Neural cell (in vitro differentiated cells): Measurements from ENCODE around the gene COG7. TPM values are rescaled to one million over a fixed set of nuclear protein-coding genes. Genes with fewer than 3 reads are reported as not detected.

Experiments used
- H2AFZ ChIP-seq: fragments of 200-600, 300-800 bp; sonication (generic), shearing (Covaris generic); 2 replicates; pipeline ENCODE4 v1.6.0; 2014; ENCODE audit warnings: low read depth, mild to moderate bottlenecking, antibody characterized with exemption, low read length, moderate library complexity
- H3F3A ChIP-seq: fragments of 200-600 bp; shearing (Covaris generic); 2 replicates; pipeline ENCODE4 v1.6.1; 2016; ENCODE audit warnings: mild to moderate bottlenecking, moderate library complexity, mixed read lengths, antibody characterized with exemption, low read length; ENCODE audit not compliant: insufficient read depth, poor library complexity, severe bottlenecking
- H3K27ac ChIP-seq: fragments of 200-600, 300-800 bp; sonication (generic), shearing (Covaris generic); 2 replicates; pipeline ENCODE4 v1.5.1; 2014; ENCODE audit warnings: mild to moderate bottlenecking, low read length, moderate library complexity
- H3K27me3 ChIP-seq: fragments of 300-800, 200-600 bp; sonication (generic), shearing (Covaris generic); 2 replicates; pipeline ENCODE4 v1.6.0; 2014; ENCODE audit warnings: mild to moderate bottlenecking, low read depth, low read length, moderate library complexity; ENCODE audit not compliant: insufficient read depth
- H3K36me3 ChIP-seq: fragments of 300-800, 200-600 bp; sonication (generic), shearing (Covaris generic); 2 replicates; pipeline ENCODE4 v1.5.1; 2014; ENCODE audit warnings: mild to moderate bottlenecking, antibody characterized with exemption, low read length, moderate library complexity; ENCODE audit not compliant: insufficient read depth
- H3K4me2 ChIP-seq: fragments of 300-800, 200-600 bp; sonication (generic), shearing (Covaris generic); 2 replicates; pipeline ENCODE4 v1.6.0; 2014; ENCODE audit warnings: mild to moderate bottlenecking, low read length
- H3K4me3 ChIP-seq: fragments of 300-800, 200-600 bp; sonication (generic), shearing (Covaris generic); 2 replicates; pipeline ENCODE4 v1.5.1; 2014; ENCODE audit warnings: mild to moderate bottlenecking, low read length, moderate library complexity
- H3K79me2 ChIP-seq: fragments of 200-600 bp; shearing (Covaris generic); replicated peaks from 2 replicates; pipeline ENCODE4 v1.6.0; 2014; ENCODE audit warnings: mild to moderate bottlenecking, low read length, moderate library complexity; ENCODE audit not compliant: insufficient read depth
- H3K9ac ChIP-seq: fragments of 300-800, 200-600 bp; sonication (generic), shearing (Covaris generic); 2 replicates; pipeline ENCODE4 v1.6.1; 2016; ENCODE audit warnings: mild to moderate bottlenecking, low read length, mixed read lengths
- H3K9me2 ChIP-seq: fragments of 200-600 bp; shearing (Covaris generic); 2 replicates; pipeline ENCODE4 v1.6.1; 2016; ENCODE audit warnings: mild to moderate bottlenecking, low read length, mixed read lengths; ENCODE audit not compliant: insufficient read depth
- H3K9me3 ChIP-seq: fragments of 200-600, 300-800 bp; sonication (generic), shearing (Covaris generic); 2 replicates; pipeline ENCODE4 v1.6.1; 2016; ENCODE audit warnings: mild to moderate bottlenecking, mixed run types, low read length, moderate library complexity, mixed read lengths
- H4K20me1 ChIP-seq: fragments of 200-600 bp; shearing (Covaris generic); 2 replicates; pipeline ENCODE4 v1.6.1; 2016; ENCODE audit warnings: mild to moderate bottlenecking, mixed run types; ENCODE audit not compliant: insufficient read depth
- CTCF ChIP-seq: fragments of 450-650 bp; IDR thresholded peaks from 2 replicates; pipeline ENCODE4 v1.5.1; 2014; ENCODE audit warnings: antibody characterized with exemption, mild to moderate bottlenecking, moderate library complexity; ENCODE audit not compliant: poor library complexity, severe bottlenecking
- EP300 ChIP-seq: fragments of 450-650 bp; conservative IDR thresholded peaks from 2 replicates; pipeline ENCODE4 v1.6.1; 2014; ENCODE audit warnings: antibody characterized with exemption, mild to moderate bottlenecking, moderate library complexity; ENCODE audit not compliant: poor library complexity, severe bottlenecking
- EZH2 ChIP-seq: fragments of 200-600, 300-800 bp; shearing (Covaris generic), sonication (generic); IDR thresholded peaks from 2 replicates; pipeline ENCODE4 v1.6.1; 2014; ENCODE audit warnings: antibody characterized with exemption, low read length, borderline replicate concordance, mild to moderate bottlenecking; ENCODE audit not compliant: insufficient read depth, poor library complexity, severe bottlenecking
- MXI1 ChIP-seq: fragments of 450-650 bp; conservative IDR thresholded peaks from 2 replicates; pipeline ENCODE4 v1.6.1; 2014; ENCODE audit warnings: antibody characterized with exemption, mild to moderate bottlenecking; ENCODE audit not compliant: poor library complexity, severe bottlenecking
- POLR2AphosphoS5 ChIP-seq: IDR thresholded peaks from 2 replicates; pipeline ENCODE4 v1.6.1; 2012
- RAD21 ChIP-seq: fragments of 450-650 bp; conservative IDR thresholded peaks from 2 replicates; pipeline ENCODE4 v1.6.1; 2014; ENCODE audit warnings: antibody characterized with exemption, mild to moderate bottlenecking, moderate library complexity
- REST ChIP-seq: IDR thresholded peaks from 2 replicates; pipeline ENCODE4 v1.6.1; 2012; ENCODE audit warnings: borderline replicate concordance
- SMC3 ChIP-seq: fragments of 450-650 bp; conservative IDR thresholded peaks from 2 replicates; pipeline ENCODE4 v1.6.1; 2014; ENCODE audit warnings: antibody characterized with exemption, mild to moderate bottlenecking, moderate library complexity; ENCODE audit not compliant: poor library complexity
- TAF1 ChIP-seq: IDR thresholded peaks from 2 replicates; pipeline ENCODE4 v1.6.1; 2012; ENCODE audit warnings: low read depth
- polyA plus RNA-seq: library from polyadenylated mRNA; depleted of rRNA; stranded (reverse); fragments of >200 nt; gene quantifications from 2 replicates; pipeline ENCODE4 v1.2.3, GENCODE V29; 2014

The COG7 gene
- polyA plus RNA-seq, 1 donor from 2014 or later: 16.2 TPM

GRCh38 chr16:23486480-23486879 lies 33.5 kb upstream of the COG7 start:
- no peaks in the 10 kb centered on the region for H3K9me2 ChIP-seq
- H3K9ac ChIP-seq: no peak overlapping the region
- no peak overlapping the region for H3K27ac ChIP-seq
- H3K27me3 ChIP-seq: no peaks in the 10 kb centered on the region
- H3K36me3 ChIP-seq: no peaks in the 10 kb centered on the region
- TF ChIP-seq MXI1: no peak
- TF ChIP-seq SMC3: no peak
- TF ChIP-seq CTCF: no peak
- no peak for TF ChIP-seq RAD21
- TF ChIP-seq POLR2AphosphoS5: no peak
- TF ChIP-seq EP300: no peak
- no peak for TF ChIP-seq REST
- no peak for TF ChIP-seq EZH2
- no peak for TF ChIP-seq TAF1
- no peak overlapping the region for H3K4me2 ChIP-seq
- H4K20me1 ChIP-seq: no peaks in the 10 kb centered on the region
- no peaks in the 10 kb centered on the region for H3K9me3 ChIP-seq
- no peaks in the 10 kb centered on the region for H3F3A ChIP-seq
- H3K4me3 ChIP-seq: no peak overlapping the region
- no peak overlapping the region for H2AFZ ChIP-seq
- H3K79me2 ChIP-seq: no peaks in the 10 kb centered on the region

- no peaks in the 10 kb centered on the region for H4K20me1 ChIP-seq
- no peaks in the 10 kb centered on the region for H3K79me2 ChIP-seq
- no peak overlapping the region for H3K27ac ChIP-seq
- no peak overlapping the region for H2AFZ ChIP-seq
- no peak for TF ChIP-seq MXI1
- TF ChIP-seq RAD21: no peak
- TF ChIP-seq EP300: no peak
- no peak for TF ChIP-seq TAF1
- no peak for TF ChIP-seq CTCF
- TF ChIP-seq SMC3: no peak
- TF ChIP-seq EZH2: no peak
- TF ChIP-seq REST: no peak
- no peak for TF ChIP-seq POLR2AphosphoS5
- H3K9me2 ChIP-seq: no peaks in the 10 kb centered on the region
- no peak overlapping the region for H3K4me2 ChIP-seq
- no peaks in the 10 kb centered on the region for H3K9me3 ChIP-seq
- no peaks in the 10 kb centered on the region for H3K27me3 ChIP-seq
- no peak overlapping the region for H3K4me3 ChIP-seq
- H3K36me3 ChIP-seq: no peaks in the 10 kb centered on the region
- H3F3A ChIP-seq: no peaks in the 10 kb centered on the region
- H3K9ac ChIP-seq: no peak overlapping the region
Measured at GRCh38 chr16:23485841-23486240, 32.9 kb upstream of the COG7 start.
